HG02884 (cell line): Measurements from ENCODE around the gene DNAJC1.
"Not testable (repeated sequence)": the region's sequence is repeated elsewhere in the genome, so short reads cannot be mapped to it uniquely, and the experiment has no call there.

Source experiments
- ATAC-seq: cut with Tn5 transposase; IDR thresholded peaks from one replicate; pipeline ENCODE4 v1.9.1; 2021; ENCODE audit warnings: mild to moderate bottlenecking, moderate library complexity; ENCODE audit not compliant: unreplicated experiment

Gene DNAJC1

GRCh38 chr10:21733710-21734109 lies 269.8 kb downstream of the DNAJC1 start:
- ATAC-seq, result no peak

- peak; percentile 93 for ATAC-seq
Observed at GRCh38 chr10:21732067-21732772, 271.3 kb downstream of the DNAJC1 start.

- ATAC-seq, result no peak
Observed at GRCh38 chr10:21728618-21729017, 274.9 kb downstream of the DNAJC1 start.

GRCh38 chr10:21727452-21728168 lies 275.9 kb downstream of the DNAJC1 start:
- no peak for ATAC-seq

- no peak for ATAC-seq
Observed at GRCh38 chr10:21726601-21727225, 276.8 kb downstream of the DNAJC1 start.

- peak; percentile 85 for ATAC-seq
Observed at GRCh38 chr10:21724687-21725367, 278.7 kb downstream of the DNAJC1 start.

GRCh38 chr10:21724020-21724589 lies 279.4 kb downstream of the DNAJC1 start:
- no peak for ATAC-seq

- no peak for ATAC-seq
Observed at GRCh38 chr10:21722209-21722608, 281.3 kb downstream of the DNAJC1 start.

GRCh38 chr10:21721000-21721665 lies 282.4 kb downstream of the DNAJC1 start:
- ATAC-seq, result no peak

GRCh38 chr10:21720090-21720489 lies 283.4 kb downstream of the DNAJC1 start:
- peak; percentile 45 for ATAC-seq

GRCh38 chr10:21719502-21719901 lies 284.0 kb downstream of the DNAJC1 start:
- no peak for ATAC-seq

GRCh38 chr10:21717437-21718054 lies 286.0 kb downstream of the DNAJC1 start:
- not testable (repeated sequence) for ATAC-seq

GRCh38 chr10:21715531-21716195 lies 287.9 kb downstream of the DNAJC1 start:
- no peak for ATAC-seq

- no peak for ATAC-seq
Observed at GRCh38 chr10:21712975-21713374, 290.6 kb downstream of the DNAJC1 start.

- ATAC-seq, result no peak
Observed at GRCh38 chr10:21707498-21707897, 296.0 kb downstream of the DNAJC1 start.
